ENCODE results near the gene CPS1. TPM values are rescaled to one million over a fixed set of nuclear protein-coding genes. Genes with fewer than 3 reads are reported as not detected.

Gene CPS1
- total RNA-seq, 4 donors from 2014 or later, result 0.29 to 10.8 (median 5.5) TPM

DNA sequence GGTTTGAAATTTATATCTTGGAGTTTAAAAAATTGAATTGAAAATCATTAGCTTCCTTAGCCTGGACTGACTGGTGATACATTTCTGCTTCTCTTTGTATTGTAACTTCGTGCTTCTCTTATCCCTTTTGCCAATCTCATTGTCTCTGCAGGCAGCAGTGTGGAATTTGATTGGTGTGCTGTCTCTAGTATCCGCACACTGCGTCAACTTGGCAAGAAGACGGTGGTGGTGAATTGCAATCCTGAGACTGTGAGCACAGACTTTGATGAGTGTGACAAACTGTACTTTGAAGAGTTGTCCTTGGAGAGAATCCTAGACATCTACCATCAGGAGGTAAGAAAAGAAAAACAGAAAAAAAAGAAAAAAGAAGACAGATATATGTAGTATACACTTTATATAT lies 85.9 kb downstream of the CPS1 start:
- H3K4me1 ChIP-seq, result no peaks in the 10 kb centered on the region
- H3K36me3 ChIP-seq, result no peaks in the 10 kb centered on the region
- intact Hi-C loops (cut with DNase I; ENCODE audit: low total_unique reads), result no loop called here
- no peak for DNase-seq
- no peak overlapping the region for H3K4me3 ChIP-seq
- H3K27ac ChIP-seq, result no peak overlapping the region
- TF ChIP-seq POLR2A (IDR thresholded peaks at IDR 0.05), result no peak
- TF ChIP-seq, protein P1, sequence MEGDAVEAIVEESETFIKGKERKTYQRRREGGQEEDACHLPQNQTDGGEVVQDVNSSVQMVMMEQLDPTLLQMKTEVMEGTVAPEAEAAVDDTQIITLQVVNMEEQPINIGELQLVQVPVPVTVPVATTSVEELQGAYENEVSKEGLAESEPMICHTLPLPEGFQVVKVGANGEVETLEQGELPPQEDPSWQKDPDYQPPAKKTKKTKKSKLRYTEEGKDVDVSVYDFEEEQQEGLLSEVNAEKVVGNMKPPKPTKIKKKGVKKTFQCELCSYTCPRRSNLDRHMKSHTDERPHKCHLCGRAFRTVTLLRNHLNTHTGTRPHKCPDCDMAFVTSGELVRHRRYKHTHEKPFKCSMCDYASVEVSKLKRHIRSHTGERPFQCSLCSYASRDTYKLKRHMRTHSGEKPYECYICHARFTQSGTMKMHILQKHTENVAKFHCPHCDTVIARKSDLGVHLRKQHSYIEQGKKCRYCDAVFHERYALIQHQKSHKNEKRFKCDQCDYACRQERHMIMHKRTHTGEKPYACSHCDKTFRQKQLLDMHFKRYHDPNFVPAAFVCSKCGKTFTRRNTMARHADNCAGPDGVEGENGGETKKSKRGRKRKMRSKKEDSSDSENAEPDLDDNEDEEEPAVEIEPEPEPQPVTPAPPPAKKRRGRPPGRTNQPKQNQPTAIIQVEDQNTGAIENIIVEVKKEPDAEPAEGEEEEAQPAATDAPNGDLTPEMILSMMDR (IDR thresholded peaks at IDR 0.05), result no peak
- H3K9me3 ChIP-seq, result no peaks in the 10 kb centered on the region
- no peaks in the 10 kb centered on the region for H3K27me3 ChIP-seq

DNA sequence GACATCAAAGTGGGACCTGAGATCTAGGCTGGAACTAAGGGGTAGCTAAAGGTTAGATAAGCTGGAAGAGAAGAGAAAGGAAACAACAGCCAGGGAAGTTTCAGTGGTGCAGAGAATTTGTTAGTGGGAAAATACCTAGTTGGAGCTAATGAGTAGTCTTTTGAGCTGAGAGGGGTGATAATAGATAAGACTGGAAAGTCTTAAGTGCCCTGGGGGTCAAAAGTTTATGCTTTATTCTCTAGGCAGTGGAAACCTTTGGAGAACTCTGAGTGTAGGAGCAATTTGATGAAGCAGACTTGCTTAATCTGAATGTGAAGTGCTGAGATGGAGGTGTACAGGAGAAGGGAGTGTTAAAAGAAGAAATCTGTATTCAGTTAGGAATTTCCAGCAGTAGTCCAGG lies 90.8 kb downstream of the CPS1 start:
- H3K9me3 ChIP-seq, result no peaks in the 10 kb centered on the region
- intact Hi-C loops (cut with DNase I; ENCODE audit: low total_unique reads), result no loop called here

DNA sequence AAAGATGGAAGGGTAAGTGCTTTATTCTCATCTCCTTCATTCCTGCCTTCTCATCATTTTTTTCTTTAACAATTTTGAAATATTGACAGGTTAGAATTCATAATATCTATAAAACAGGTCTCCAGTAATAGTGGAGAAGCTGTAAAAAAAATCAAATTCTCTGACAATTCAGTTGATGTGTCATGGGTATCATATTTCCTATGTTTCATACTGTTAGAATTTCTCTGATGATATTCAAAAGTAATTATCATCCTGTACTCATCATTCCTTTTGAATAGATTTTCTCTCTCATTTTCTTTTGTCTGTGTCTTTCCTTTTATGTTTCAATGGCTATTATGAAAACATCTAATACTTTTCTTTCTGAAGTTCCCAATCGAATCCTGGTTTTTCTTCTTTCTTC lies 97.7 kb downstream of the CPS1 start:
- no peaks in the 10 kb centered on the region for H3K36me3 ChIP-seq
- H3K27me3 ChIP-seq, result no peaks in the 10 kb centered on the region
- H3K9me3 ChIP-seq, result no peaks in the 10 kb centered on the region
- TF ChIP-seq POLR2A (IDR thresholded peaks at IDR 0.05), result no peak
- TF ChIP-seq, protein P1 (IDR thresholded peaks at IDR 0.05), result no peak
- intact Hi-C loops (cut with DNase I; ENCODE audit: low total_unique reads), result no loop called here
- no peaks in the 10 kb centered on the region for H3K4me1 ChIP-seq
- DNase-seq, result no peak
- H3K27ac ChIP-seq, result no peak overlapping the region
- no peak overlapping the region for H3K4me3 ChIP-seq

More for the DNA sequence above, 90.8 kb downstream of the CPS1 start:
- H3K4me3 ChIP-seq, result no peak overlapping the region
- H3K27ac ChIP-seq, result no peak overlapping the region
- H3K36me3 ChIP-seq, result no peaks in the 10 kb centered on the region
- no peak for DNase-seq
- H3K27me3 ChIP-seq, result no peaks in the 10 kb centered on the region
- TF ChIP-seq POLR2A (IDR thresholded peaks at IDR 0.05), result no peak
- TF ChIP-seq, protein P1 (IDR thresholded peaks at IDR 0.05), result no peak
- H3K4me1 ChIP-seq, result no peaks in the 10 kb centered on the region

DNA sequence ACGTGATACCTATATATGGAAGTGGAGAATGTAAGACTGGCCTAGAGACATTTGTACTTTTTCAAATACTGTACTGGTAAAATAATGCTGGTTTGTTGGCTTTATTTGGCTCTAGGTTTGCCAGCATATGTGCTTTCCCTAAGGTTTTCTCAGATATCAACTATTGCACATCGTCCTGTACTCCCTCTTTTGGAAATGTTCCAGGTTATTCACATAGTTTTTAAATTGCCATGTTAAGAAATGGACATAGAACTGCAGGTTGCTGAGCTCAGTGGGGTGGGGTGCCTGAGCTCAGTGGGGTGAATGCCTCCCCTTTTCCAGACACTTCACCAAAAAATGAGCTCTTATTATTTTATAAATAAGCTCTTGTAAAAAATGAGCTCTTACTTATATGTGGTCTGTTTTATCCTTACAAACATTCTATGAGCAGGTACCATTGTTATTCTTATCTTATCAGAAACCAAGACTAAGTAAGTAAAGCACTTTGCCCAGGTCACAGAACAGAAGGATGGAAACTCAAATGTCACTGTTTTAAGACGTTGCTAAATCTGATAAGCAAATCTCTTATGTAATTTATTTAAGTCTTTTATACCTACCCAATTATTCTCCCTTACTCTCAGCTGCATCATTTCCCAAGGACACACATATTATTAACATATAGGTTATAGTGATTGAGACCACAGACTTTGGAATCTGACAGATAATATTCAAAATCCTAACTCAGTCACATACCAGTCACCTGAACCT lies 99.0 kb downstream of the CPS1 start:
- no peaks in the 10 kb centered on the region for H3K4me1 ChIP-seq
- H3K9me3 ChIP-seq, result no peaks in the 10 kb centered on the region
- no peaks in the 10 kb centered on the region for H3K27me3 ChIP-seq
- no peaks in the 10 kb centered on the region for H3K36me3 ChIP-seq
- no peak for DNase-seq
- TF ChIP-seq, protein P1 (IDR thresholded peaks at IDR 0.05), result no peak
- TF ChIP-seq POLR2A (IDR thresholded peaks at IDR 0.05), result no peak
- H3K4me3 ChIP-seq, result no peak overlapping the region
- intact Hi-C loops (cut with DNase I; ENCODE audit: low total_unique reads), result no loop called here
- no peak overlapping the region for H3K27ac ChIP-seq

DNA sequence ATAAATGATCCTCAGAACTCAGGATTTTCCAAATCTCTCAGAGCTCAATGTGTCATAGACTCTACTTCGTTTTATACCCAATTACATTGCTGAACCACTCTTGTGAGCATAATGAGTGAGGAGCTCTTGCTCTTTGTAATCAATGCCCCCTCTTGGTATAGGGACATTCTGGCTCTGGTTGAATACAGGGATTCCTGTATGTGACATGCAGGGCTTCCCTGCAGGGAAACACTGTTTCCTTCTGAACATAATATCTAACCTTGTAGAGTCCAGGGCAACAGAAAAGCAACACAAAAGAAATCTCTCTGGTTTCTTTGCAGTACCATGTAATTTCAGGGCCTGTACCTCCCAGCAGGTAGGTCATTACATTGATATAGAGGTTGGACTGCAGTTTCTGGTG lies 101.5 kb downstream of the CPS1 start:
- intact Hi-C loops (cut with DNase I; ENCODE audit: low total_unique reads), result no loop called here
- Histone ChIP-seq H3K36me3 (no peaks in the 10 kb centered on the region), H3K9me3 (no peaks in the 10 kb centered on the region), H3K27me3 (no peaks in the 10 kb centered on the region), H3K4me1 (no peaks in the 10 kb centered on the region), H3K4me3 (peak overlapping the region in 1 of 2 donors; percentile 1), H3K27ac (no peak overlapping the region)
- TF ChIP-seq, protein P1 (IDR thresholded peaks at IDR 0.05), result no peak
- TF ChIP-seq POLR2A (IDR thresholded peaks at IDR 0.05), result no peak
- DNase-seq, result no peak

Measured in uterus (tissue), 4 donors.